CD4-positive, alpha-beta T cell (primary cell): ENCODE data around the gene FBXL20. TPM values are rescaled to one million over a fixed set of nuclear protein-coding genes. Genes with fewer than 3 reads are reported as not detected.
"Not testable (repeated sequence)": the region's sequence is repeated elsewhere in the genome, so short reads cannot be mapped to it uniquely, and the experiment has no call there.

Experiments used
- ATAC-seq: fragments of 200-7000 bp; cut with Tn5 transposase; one replicate; pipeline ENCODE4 v1.10.0; 2022; ENCODE audit warnings: mild to moderate bottlenecking; ENCODE audit not compliant: poor library complexity
- CTCF ChIA-PET: fragments of 350-600 bp; sonication (Branson Sonifier 250); formaldehyde crosslinking; loops from one replicate; lab custom pipeline; 2021; ENCODE audit warnings: antibody characterized with exemption, inconsistent platforms; lab: Charles Lee
- POLR2A ChIA-PET: fragments of 350-600 bp; sonication (Branson Sonifier 250); formaldehyde crosslinking; loops from one replicate; lab custom pipeline; 2021; ENCODE audit warnings: antibody characterized with exemption, inconsistent platforms; lab: Charles Lee
- DNase-seq, 14 experiments: peaks; one replicate each; pipeline ENCODE4 v3.0.0-alpha.2; 2013 to 2020; ENCODE audit warnings: mixed read lengths in 2 of 14
- H3K27ac ChIP-seq, 2 donors: one replicate each; pipeline versions ENCODE4 v1.5.1 to v1.7.0; 2013; ENCODE audit warnings: low read length in 2 of 2, low read depth in 1 of 2, mild to moderate bottlenecking in 1 of 2
- H3K27me3 ChIP-seq, 2 experiments: 1 replicate in 1 of 2; 2 replicates in 1 of 2; pipeline versions ENCODE4 v1.6.1 to v1.7.0; 2013; ENCODE audit warnings: low read length in 2 of 2, control low read depth in 1 of 2, mild to moderate bottlenecking in 1 of 2, moderate library complexity in 1 of 2; ENCODE audit not compliant: insufficient read depth in 2 of 2, control insufficient read depth in 1 of 2
- H3K36me3 ChIP-seq: one replicate; pipeline ENCODE4 v1.6.1; 2013; ENCODE audit warnings: low read length, control low read depth; ENCODE audit not compliant: insufficient read depth
- H3K4me1 ChIP-seq: one replicate; pipeline ENCODE4 v1.6.1; 2013; ENCODE audit warnings: low read length, control low read depth; ENCODE audit not compliant: insufficient read depth
- H3K4me3 ChIP-seq: one replicate; pipeline ENCODE4 v1.5.1; 2013; ENCODE audit warnings: mild to moderate bottlenecking, low read length, moderate library complexity
- H3K9me3 ChIP-seq, 2 experiments: 1 replicate in 1 of 2; 2 replicates in 1 of 2; pipeline versions ENCODE4 v1.6.1 to v1.7.0; 2013; ENCODE audit warnings: low read length in 2 of 2, mild to moderate bottlenecking in 2 of 2, control low read depth in 1 of 2, moderate library complexity in 1 of 2; ENCODE audit not compliant: control insufficient read depth in 1 of 2, insufficient read depth in 1 of 2
- H3K27ac Mint-ChIP-seq: one replicate; pipeline ENCODE4 v1.8.0; 2020; ENCODE audit warnings: mixed read lengths
- H3K27me3 Mint-ChIP-seq: one replicate; pipeline ENCODE4 v1.8.0; 2021; ENCODE audit warnings: mixed read lengths
- H3K36me3 Mint-ChIP-seq: one replicate; pipeline ENCODE4 v1.8.0; 2021; ENCODE audit warnings: low read depth, mixed read lengths
- H3K4me1 Mint-ChIP-seq: one replicate; pipeline ENCODE4 v1.8.0; 2021; ENCODE audit warnings: low read depth, mixed read lengths
- H3K4me3 Mint-ChIP-seq: one replicate; pipeline ENCODE4 v1.8.0; 2020; ENCODE audit warnings: mild to moderate bottlenecking, mixed read lengths
- H3K9me3 Mint-ChIP-seq: one replicate; pipeline ENCODE4 v1.8.0; 2020; ENCODE audit warnings: mixed read lengths
- CTCF ChIP-seq: fragments of 200-600 bp; IDR thresholded peaks from one replicate; pipeline ENCODE4 v1.8.0; 2022; ENCODE audit warnings: antibody characterized with exemption, mild to moderate bottlenecking
- intact Hi-C, 2 experiments: fragments of 100-400 bp; cut with DNase I in 1 of 2; cut with micrococcal nuclease in 1 of 2; formaldehyde crosslinking; loops; one replicate each; pipeline versions ENCODE4 v1.15.1 to v1.9.0; 2023 to 2025; cut with DNase I, micrococcal nuclease
- total RNA-seq, 174 experiments: library from RNA in 2 of 174; stranded (reverse) in 2 of 174; gene quantifications; one replicate each; pipeline ENCODE4 v1.2.3 and lab custom pipeline; 2021 to 2026

FBXL20 gene
- total RNA-seq, 2 experiments from 2014 or later, result 16.7 to 17.1 TPM

DNA sequence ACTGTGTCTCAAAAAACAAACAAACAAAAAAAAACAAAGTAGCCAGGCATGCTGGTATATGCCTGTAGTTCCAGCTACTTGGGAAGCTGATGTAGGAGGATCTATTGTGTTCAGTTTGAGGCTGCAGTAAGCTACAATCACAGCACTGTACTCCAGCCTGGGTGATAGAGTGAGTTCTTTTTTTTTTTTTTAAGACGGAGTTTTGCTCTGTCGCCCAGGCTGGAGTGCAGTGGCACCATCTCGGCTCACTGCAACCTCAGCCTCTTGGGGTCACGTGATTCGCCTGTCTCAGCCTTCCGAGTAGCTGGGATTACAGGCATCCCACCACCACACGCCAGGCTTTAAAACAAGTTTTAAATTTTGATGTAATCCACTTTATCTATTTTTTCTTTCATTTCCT lies 95.4 kb downstream of the FBXL20 start:
- H3K27me3 ChIP-seq, result no peaks in the 10 kb centered on the region
- POLR2A ChIA-PET, result no interaction called here
- H3K27ac ChIP-seq, result no peak overlapping the region
- H3K36me3 ChIP-seq, result peaks cover 14% of the 10 kb centered on the region
- intact Hi-C loops, result no loop called here
- H3K27me3 Mint-ChIP-seq, result no peaks in the 10 kb centered on the region
- H3K4me1 Mint-ChIP-seq, result no peaks in the 10 kb centered on the region
- H3K4me3 ChIP-seq, result no peak overlapping the region
- no peak for TF ChIP-seq CTCF
- no peak overlapping the region for H3K4me3 Mint-ChIP-seq
- peaks cover 38% of the 10 kb centered on the region for H3K36me3 Mint-ChIP-seq
- no peaks in the 10 kb centered on the region for H3K9me3 Mint-ChIP-seq
- no peak for DNase-seq
- CTCF ChIA-PET, result interaction anchor here (0.5 kb wide), 1 partner anchor 33 kb away, joined by 3 read pairs; no protein-coding TSS in a partner anchor
- H3K27ac Mint-ChIP-seq, result no peak overlapping the region
- ATAC-seq, result no peak
- H3K9me3 ChIP-seq, result no peaks in the 10 kb centered on the region
- no peaks in the 10 kb centered on the region for H3K4me1 ChIP-seq

GRCh38 chr17:39304188-39304587 lies 97.2 kb downstream of the FBXL20 start:
- peaks cover 51% of the 10 kb centered on the region for H3K36me3 Mint-ChIP-seq
- H3K4me1 Mint-ChIP-seq, result no peaks in the 10 kb centered on the region
- no peak overlapping the region for H3K4me3 ChIP-seq
- intact Hi-C loops, result no loop called here
- TF ChIP-seq CTCF, result no peak
- no peaks in the 10 kb centered on the region for H3K27me3 Mint-ChIP-seq
- peaks cover 26% of the 10 kb centered on the region for H3K36me3 ChIP-seq
- no peaks in the 10 kb centered on the region for H3K9me3 Mint-ChIP-seq
- CTCF ChIA-PET, result no interaction called here
- H3K27ac ChIP-seq, result no peak overlapping the region
- no peaks in the 10 kb centered on the region for H3K9me3 ChIP-seq
- ATAC-seq (no peak), DNase-seq (no peak)
- H3K27me3 ChIP-seq, result no peaks in the 10 kb centered on the region
- POLR2A ChIA-PET, result no interaction called here
- no peaks in the 10 kb centered on the region for H3K4me1 ChIP-seq
- no peak overlapping the region for H3K4me3 Mint-ChIP-seq
- no peak overlapping the region for H3K27ac Mint-ChIP-seq

DNA sequence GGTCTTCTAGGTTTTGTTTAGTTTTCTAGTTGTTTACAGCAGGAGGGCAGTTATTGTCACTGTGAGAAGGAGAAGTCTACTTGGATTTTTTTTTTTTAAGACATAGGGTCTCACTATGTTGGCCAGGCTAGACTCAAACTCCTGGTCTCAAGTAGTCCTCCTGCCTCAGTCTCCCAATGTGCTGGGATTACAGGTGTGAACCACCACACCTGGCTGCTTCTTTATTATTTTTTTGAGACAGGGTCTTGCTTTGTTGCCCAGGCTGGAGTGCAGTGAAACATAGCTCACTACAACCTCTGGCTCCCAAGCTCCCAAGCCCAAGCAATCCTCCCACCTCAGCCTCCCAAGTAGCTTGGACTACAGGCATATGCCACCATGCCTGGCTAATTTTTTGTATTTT lies 107.4 kb downstream of the FBXL20 start:
- no peak overlapping the region for H3K4me3 Mint-ChIP-seq
- H3K4me1 Mint-ChIP-seq, result no peaks in the 10 kb centered on the region
- DNase-seq (no peak), ATAC-seq (no peak)
- Histone ChIP-seq H3K27ac (no peak overlapping the region), H3K9me3 (no peaks in the 10 kb centered on the region), H3K4me1 (no peaks in the 10 kb centered on the region), H3K4me3 (no peak overlapping the region), H3K27me3 (no peaks in the 10 kb centered on the region), H3K36me3 (peaks cover 35% of the 10 kb centered on the region)
- no peaks in the 10 kb centered on the region for H3K9me3 Mint-ChIP-seq
- TF ChIP-seq CTCF, result no peak
- no peak overlapping the region for H3K27ac Mint-ChIP-seq
- ChIA-PET CTCF (no interaction called here), POLR2A (no interaction called here)
- H3K36me3 Mint-ChIP-seq, result peaks cover 64% of the 10 kb centered on the region
- intact Hi-C loops, result no loop called here
- no peaks in the 10 kb centered on the region for H3K27me3 Mint-ChIP-seq

DNA sequence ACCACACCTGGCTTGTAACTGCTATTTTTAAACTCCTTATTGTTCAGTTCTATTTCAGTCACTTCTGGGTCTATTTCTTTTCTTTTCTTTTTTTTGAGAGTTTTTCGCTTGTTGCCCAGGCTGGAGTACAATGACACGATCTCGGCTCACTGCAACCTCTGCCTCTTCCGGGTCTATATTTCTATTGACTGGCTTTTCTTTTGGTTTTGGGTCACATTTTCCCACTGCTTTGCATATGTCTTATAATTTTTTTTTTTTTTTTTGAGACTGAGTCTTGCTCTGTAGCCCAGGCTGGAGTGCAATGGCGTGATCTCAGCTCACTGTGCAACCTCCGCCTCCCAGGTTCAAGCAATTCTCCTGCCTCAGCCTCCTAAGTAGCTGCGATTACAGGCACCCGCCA lies 108.9 kb downstream of the FBXL20 start:
- intact Hi-C loops, H3K27ac Mint-ChIP-seq, CTCF ChIA-PET, H3K9me3 Mint-ChIP-seq, H3K27me3 ChIP-seq, H3K27me3 Mint-ChIP-seq, H3K9me3 ChIP-seq, H3K27ac ChIP-seq, H3K4me3 Mint-ChIP-seq, DNase-seq, H3K4me3 ChIP-seq, H3K4me1 ChIP-seq, H3K4me1 Mint-ChIP-seq, ATAC-seq: not testable (repeated sequence)
- H3K36me3 Mint-ChIP-seq, result peaks cover 54% of the 10 kb centered on the region
- peaks cover 21% of the 10 kb centered on the region for H3K36me3 ChIP-seq
- POLR2A ChIA-PET, result interaction anchor here (0.6 kb wide), 1 partner anchor 38 kb away, joined by 3 read pairs; no protein-coding TSS in a partner anchor

- H3K9me3 Mint-ChIP-seq, H3K9me3 ChIP-seq, intact Hi-C loops, H3K27me3 ChIP-seq, DNase-seq, H3K4me1 ChIP-seq, ATAC-seq, H3K27ac ChIP-seq, H3K27ac Mint-ChIP-seq, H3K4me3 Mint-ChIP-seq, H3K27me3 Mint-ChIP-seq, H3K4me3 ChIP-seq, H3K4me1 Mint-ChIP-seq: not testable (repeated sequence)
- peaks cover 16% of the 10 kb centered on the region for H3K36me3 Mint-ChIP-seq
- CTCF ChIA-PET, result interaction anchor here (0.7 kb wide), 1 partner anchor 174 kb away, joined by 3 read pairs; no protein-coding TSS in a partner anchor
- POLR2A ChIA-PET, result interaction anchor here (0.7 kb wide), 1 partner anchor 1727 kb away, joined by 3 read pairs; no protein-coding TSS in a partner anchor
- peaks cover 17% of the 10 kb centered on the region for H3K36me3 ChIP-seq
Measured at GRCh38 chr17:39286513-39286912, 114.9 kb downstream of the FBXL20 start.
